ENCODE data around the gene COPB1. TPM values are rescaled to one million over a fixed set of nuclear protein-coding genes. Genes with fewer than 3 reads are reported as not detected.

The COPB1 gene
- polyA plus RNA-seq, 4 donors = 123 to 167 (median 144) TPM

GRCh38 chr11:14444441-14445189 lies 55.0 kb downstream of the COPB1 start:
- no peak for DNase-seq (ENCODE audit: low read depth in 4 of 4, low spot score in 2 of 4)

GRCh38 chr11:14443638-14444037 lies 56.0 kb downstream of the COPB1 start:
- no peak for DNase-seq (ENCODE audit: low read depth in 4 of 4, low spot score in 2 of 4)

- DNase-seq (ENCODE audit: low read depth in 4 of 4, low spot score in 2 of 4) = no peak
Measured at GRCh38 chr11:14435717-14436512, 63.7 kb downstream of the COPB1 start.

GRCh38 chr11:14425621-14426020 lies 74.0 kb downstream of the COPB1 start:
- no peak for DNase-seq (ENCODE audit: low read depth in 4 of 4, low spot score in 2 of 4)

GRCh38 chr11:14424096-14424495 lies 75.5 kb downstream of the COPB1 start:
- no peak for DNase-seq (ENCODE audit: low read depth in 4 of 4, low spot score in 2 of 4)

- no peak for DNase-seq (ENCODE audit: low read depth in 4 of 4, low spot score in 2 of 4)
Measured at GRCh38 chr11:14423633-14424032, 76.0 kb downstream of the COPB1 start.

GRCh38 chr11:14422814-14423182 lies 76.8 kb downstream of the COPB1 start:
- DNase-seq (ENCODE audit: low read depth in 4 of 4, low spot score in 2 of 4) = no peak

- DNase-seq (ENCODE audit: low read depth in 4 of 4, low spot score in 2 of 4) = peak; percentile 19 to 62 (median 52)
Measured at GRCh38 chr11:14422052-14422813, 77.4 kb downstream of the COPB1 start.

GRCh38 chr11:14420223-14420622 lies 79.4 kb downstream of the COPB1 start:
- DNase-seq (ENCODE audit: low read depth in 4 of 4, low spot score in 2 of 4) = no peak

- DNase-seq (ENCODE audit: low read depth in 4 of 4, low spot score in 2 of 4) = no peak
Measured at GRCh38 chr11:14418801-14419417, 80.7 kb downstream of the COPB1 start.

GRCh38 chr11:14417617-14418374 lies 81.8 kb downstream of the COPB1 start:
- DNase-seq (ENCODE audit: low read depth in 4 of 4, low spot score in 2 of 4) = no peak

GRCh38 chr11:14417186-14417585 lies 82.4 kb downstream of the COPB1 start:
- no peak for DNase-seq (ENCODE audit: low read depth in 4 of 4, low spot score in 2 of 4)

GRCh38 chr11:14414470-14415461 lies 84.8 kb downstream of the COPB1 start:
- DNase-seq (ENCODE audit: low read depth in 4 of 4, low spot score in 2 of 4) = no peak

- no peak for DNase-seq (ENCODE audit: low read depth in 4 of 4, low spot score in 2 of 4)
Measured at GRCh38 chr11:14413307-14414069, 86.1 kb downstream of the COPB1 start.

GRCh38 chr11:14411818-14412217 lies 87.8 kb downstream of the COPB1 start:
- no peak for DNase-seq (ENCODE audit: low read depth in 4 of 4, low spot score in 2 of 4)

- no peak for DNase-seq (ENCODE audit: low read depth in 4 of 4, low spot score in 2 of 4)
Measured at GRCh38 chr11:14409891-14410290, 89.7 kb downstream of the COPB1 start.

GRCh38 chr11:14408612-14409011 lies 91.0 kb downstream of the COPB1 start:
- no peak for DNase-seq (ENCODE audit: low read depth in 4 of 4, low spot score in 2 of 4)
